BLaER1 treated with 17β-estradiol and CSF1 and Interleukin-3, amounts not matched to agents 10 nM and 100 nM (cell line): ENCODE results near the gene ZNF778.
A peak's percentile ranks its signal among the peaks of the same experiment; 100 is the strongest.

Source experiments
- H3K27ac ChIP-seq, 11 experiments: shearing (Covaris generic); formaldehyde crosslinking; 2 replicates each; pipeline ENCODE4 v1.8.1; 2022
- H3K27me3 ChIP-seq, 11 experiments: shearing (Covaris generic); formaldehyde crosslinking; 2 replicates each; pipeline ENCODE4 v1.8.1; 2022
- H3K36me3 ChIP-seq, 11 experiments: shearing (Covaris generic); formaldehyde crosslinking; 2 replicates each; pipeline ENCODE4 v1.8.1; 2022
- H3K4me1 ChIP-seq, 10 experiments: shearing (Covaris generic); formaldehyde crosslinking; 2 replicates each; pipeline ENCODE4 v1.8.1; 2022
- H3K4me2 ChIP-seq, 11 experiments: shearing (Covaris generic); formaldehyde crosslinking; 2 replicates each; pipeline ENCODE4 v1.8.1; 2022
- H3K4me3 ChIP-seq, 10 experiments: shearing (Covaris generic); formaldehyde crosslinking; 2 replicates each; pipeline ENCODE4 v1.8.1; 2022
- H3K9ac ChIP-seq, 11 experiments: shearing (Covaris generic); formaldehyde crosslinking; 2 replicates each; pipeline ENCODE4 v1.8.1; 2022
- H3K9me3 ChIP-seq, 11 experiments: shearing (Covaris generic); formaldehyde crosslinking; replicated peaks in 1 of 11; 2 replicates each; pipeline ENCODE4 v1.8.1; 2022
- H4K20me1 ChIP-seq, 11 experiments: shearing (Covaris generic); formaldehyde crosslinking; 2 replicates each; pipeline ENCODE4 v1.8.1; 2022
- Cebpa-rat ChIP-seq, 11 experiments: shearing (Covaris generic); IDR thresholded peaks; 2 replicates each; pipeline ENCODE4 v1.8.1; 2022

ZNF778 gene

DNA sequence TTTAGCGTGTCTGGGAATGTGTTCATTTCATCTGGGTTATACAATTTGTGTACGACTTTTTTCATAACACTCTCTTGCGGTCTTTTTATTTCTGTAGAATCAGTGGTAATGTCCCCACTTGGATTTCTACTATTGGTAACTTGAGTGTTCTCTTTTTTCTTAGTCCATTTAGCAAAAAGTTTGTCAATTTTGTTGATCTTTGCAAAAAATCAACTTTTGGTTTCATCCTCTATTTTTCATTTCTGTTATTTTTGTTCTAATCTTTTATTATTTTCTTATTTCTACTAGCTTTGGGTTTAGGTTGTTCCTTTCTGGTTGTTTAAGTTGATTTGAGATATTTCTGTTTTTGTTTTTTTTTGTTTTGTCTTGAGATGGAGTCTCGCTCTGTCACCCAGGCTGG lies 9.5 kb upstream of the ZNF778 start:
- peaks cover 0 to 5% (median 3%) of the 10 kb centered on the region in 11 experiments; a peak in 11 of 22 replicates for H3K9me3 ChIP-seq
- no peak overlapping the region for H3K4me2 ChIP-seq
- no peaks in the 10 kb centered on the region; a peak in 1 of 22 replicates for H4K20me1 ChIP-seq
- peaks cover 0 to 17% (median 12%) of the 10 kb centered on the region in 10 experiments; a peak in 13 of 20 replicates for H3K4me1 ChIP-seq
- H3K4me3 ChIP-seq, result no peak overlapping the region
- H3K36me3 ChIP-seq, result no peaks in the 10 kb centered on the region
- no peak overlapping the region for H3K9ac ChIP-seq
- TF ChIP-seq Cebpa-rat (IDR thresholded peaks at IDR 0.05), result no peak
- no peak overlapping the region for H3K27ac ChIP-seq
- H3K27me3 ChIP-seq, result peaks cover 2 to 12% (median 7%) of the 10 kb centered on the region in 11 experiments; a peak in 19 of 22 replicates

DNA sequence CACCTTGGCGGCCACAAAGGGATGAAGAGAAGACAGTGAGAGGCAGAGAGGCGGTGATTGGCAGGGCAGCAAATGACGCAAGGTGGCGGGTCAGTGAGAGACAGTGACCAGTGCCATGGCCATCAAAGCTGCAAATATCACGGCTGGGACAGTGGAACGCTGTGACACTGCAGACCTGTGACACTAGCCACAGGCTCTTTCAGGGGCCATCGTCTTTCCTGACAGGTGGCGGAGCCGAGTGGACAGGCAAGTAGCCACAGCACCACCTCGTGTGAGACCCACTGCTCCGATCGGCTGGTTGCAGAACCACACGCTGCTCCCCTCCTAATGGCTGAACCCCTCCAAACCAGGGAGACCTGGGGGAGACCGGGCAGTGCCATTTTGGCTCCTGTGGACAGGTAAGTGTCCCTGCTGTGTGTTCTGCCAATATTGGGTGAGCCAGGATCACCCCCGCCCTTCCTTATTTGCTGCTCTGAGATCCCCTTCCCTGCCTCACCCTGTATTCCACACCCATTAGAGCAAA lies 7.9 kb upstream of the ZNF778 start:
- Histone ChIP-seq H3K36me3 (no peaks in the 10 kb centered on the region), H3K4me3 (no peak overlapping the region), H3K27ac (no peak overlapping the region), H3K4me2 (no peak overlapping the region), H4K20me1 (no peaks in the 10 kb centered on the region; a peak in 1 of 22 replicates), H3K9ac (no peak overlapping the region), H3K9me3 (no peaks in the 10 kb centered on the region), H3K27me3 (no peaks in the 10 kb centered on the region; a peak in 1 of 22 replicates), H3K4me1 (peaks cover 0 to 17% (median 12%) of the 10 kb centered on the region in 10 experiments; a peak in 13 of 20 replicates)
- no peak for TF ChIP-seq Cebpa-rat (IDR thresholded peaks at IDR 0.05)

DNA sequence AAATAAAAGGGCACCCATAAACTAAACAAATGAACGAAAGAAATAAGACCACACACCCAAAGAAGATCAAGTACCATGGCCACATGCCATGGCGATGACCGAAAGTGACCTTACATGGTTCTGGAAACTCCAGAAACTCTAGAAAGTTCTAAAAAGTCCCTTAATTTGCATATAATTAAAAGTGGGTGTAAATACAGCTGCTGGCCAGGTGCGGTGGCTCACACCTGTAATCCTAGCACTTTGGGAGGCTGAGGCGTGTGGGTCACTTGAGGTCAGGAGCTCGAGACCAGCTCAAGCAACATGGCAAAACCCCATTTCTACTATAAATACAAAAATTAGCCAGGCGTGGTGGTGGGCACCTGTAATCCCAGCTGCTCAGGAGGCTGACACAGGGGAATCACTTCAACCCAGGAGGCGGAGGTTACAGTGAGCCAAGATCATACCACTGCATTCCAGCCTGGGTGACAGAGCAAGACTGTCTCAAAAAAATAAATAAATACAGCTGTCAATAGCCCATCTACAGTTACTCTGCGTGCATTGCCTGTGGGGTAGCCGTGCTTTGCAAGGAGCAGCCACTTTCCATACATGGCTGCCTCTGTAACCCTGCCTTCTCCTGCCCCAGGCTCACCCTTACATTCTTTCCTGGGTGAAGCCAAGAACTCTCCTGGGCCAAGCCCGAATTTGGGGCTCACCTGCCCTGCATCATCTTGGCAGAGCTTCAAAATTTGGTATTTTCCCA lies 7.2 kb upstream of the ZNF778 start:
- Histone ChIP-seq H3K4me1 (peaks cover 0 to 19% (median 12%) of the 10 kb centered on the region in 10 experiments; a peak in 13 of 20 replicates), H3K4me3 (no peak overlapping the region), H3K36me3 (no peaks in the 10 kb centered on the region), H3K9ac (peak overlapping the region in 1 of 11 experiments; percentile 3; a peak in 2 of 22 replicates), H3K27me3 (no peaks in the 10 kb centered on the region), H3K9me3 (no peaks in the 10 kb centered on the region), H3K4me2 (peak overlapping the region in 8 of 11 experiments; percentile 7 to 58 (median 33); a peak in 13 of 22 replicates), H4K20me1 (no peaks in the 10 kb centered on the region; a peak in 1 of 22 replicates), H3K27ac (no peak overlapping the region)
- TF ChIP-seq Cebpa-rat (IDR thresholded peaks at IDR 0.05), result no peak

DNA sequence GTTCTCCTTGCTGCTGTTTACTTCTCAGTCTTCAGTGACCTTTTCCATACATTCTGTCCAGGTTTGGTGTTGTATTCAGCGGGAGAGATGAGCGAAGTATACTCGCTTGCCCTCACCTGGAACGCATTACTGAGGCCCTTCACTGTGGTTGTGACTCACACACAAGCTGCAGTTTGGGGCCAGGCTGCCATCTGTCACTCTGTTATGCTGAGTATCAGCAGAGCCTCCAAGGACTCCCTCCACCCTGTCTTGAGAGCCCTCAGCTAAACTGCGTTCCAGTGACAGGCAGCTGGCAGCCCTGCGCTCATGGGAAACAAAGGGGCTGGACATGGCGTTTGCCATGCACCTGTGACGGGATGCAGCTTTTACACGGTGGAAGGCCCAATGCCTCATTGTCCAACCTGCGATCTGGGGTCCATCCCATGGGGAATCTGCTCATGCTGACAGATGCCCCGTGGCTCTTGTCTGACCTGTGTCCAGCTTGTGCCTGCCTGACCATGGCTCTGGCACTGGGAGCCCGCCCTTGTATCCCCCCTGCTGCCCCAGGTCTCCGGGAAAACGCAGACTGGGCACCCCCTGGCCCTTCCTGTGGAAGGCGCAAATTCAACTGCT lies 6.5 kb upstream of the ZNF778 start:
- Histone ChIP-seq H3K4me2 (peak overlapping the region in 8 of 11 experiments; percentile 7 to 58 (median 33); a peak in 12 of 22 replicates), H3K36me3 (no peaks in the 10 kb centered on the region), H4K20me1 (peaks cover 0 to 1% (median 0%) of the 10 kb centered on the region in 11 experiments; a peak in 1 of 22 replicates), H3K9me3 (no peaks in the 10 kb centered on the region), H3K27me3 (no peaks in the 10 kb centered on the region), H3K9ac (peak overlapping the region in 1 of 11 experiments; percentile 3; a peak in 2 of 22 replicates), H3K4me1 (peaks cover 3 to 26% (median 14%) of the 10 kb centered on the region in 10 experiments; a peak in 17 of 20 replicates), H3K27ac (no peak overlapping the region), H3K4me3 (no peak overlapping the region)
- no peak for TF ChIP-seq Cebpa-rat (IDR thresholded peaks at IDR 0.05)

DNA sequence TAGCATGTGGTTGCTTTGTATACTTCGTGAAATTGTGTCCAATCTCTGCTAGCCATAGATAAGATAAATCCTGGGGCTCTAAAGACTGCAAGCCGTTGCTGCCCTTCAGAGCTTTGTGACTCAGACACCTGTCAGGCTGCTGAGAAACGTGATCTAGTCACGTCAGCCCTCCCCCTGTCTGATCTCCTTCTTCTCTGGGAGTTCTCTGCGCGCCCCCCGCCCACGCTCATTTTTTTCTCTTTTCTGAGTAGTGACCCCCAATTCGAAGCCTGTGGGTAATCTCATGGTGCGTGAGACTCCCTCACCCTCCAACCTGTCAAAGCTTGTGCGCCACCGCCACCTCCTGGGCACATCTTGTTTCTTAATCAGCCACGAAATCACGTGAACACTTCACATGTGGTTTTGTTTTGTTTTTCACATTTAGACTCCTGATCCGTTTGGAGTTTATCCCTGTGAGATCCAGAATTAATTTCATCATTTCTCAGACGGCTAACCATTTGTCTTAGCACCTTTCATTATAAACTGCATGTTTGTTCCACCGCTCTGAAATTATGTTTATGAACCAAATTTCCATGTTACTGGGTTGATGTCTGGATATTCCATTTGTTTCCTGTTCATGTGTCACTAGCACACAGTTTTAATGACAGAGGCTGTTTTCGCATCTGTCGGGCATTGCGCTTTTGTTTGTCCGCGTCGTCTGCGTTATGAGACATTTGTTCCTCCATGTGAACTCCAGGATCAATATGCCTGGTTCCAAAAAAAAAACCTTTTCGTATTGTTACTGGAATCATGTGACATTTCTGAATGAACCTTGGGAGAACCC lies 977 bp upstream of the ZNF778 start:
- no peak for TF ChIP-seq Cebpa-rat (IDR thresholded peaks at IDR 0.05)
- peaks cover 0 to 37% (median 7%) of the 10 kb centered on the region in 11 experiments; a peak in 9 of 22 replicates for H4K20me1 ChIP-seq
- H3K9ac ChIP-seq, result peak overlapping the region; percentile 87 to 95 (median 92)
- peak overlapping the region; percentile 85 to 94 (median 89); a peak in 21 of 22 replicates for H3K27ac ChIP-seq
- H3K9me3 ChIP-seq, result no peaks in the 10 kb centered on the region
- H3K4me3 ChIP-seq, result peak overlapping the region; percentile 77 to 98 (median 84)
- H3K27me3 ChIP-seq, result no peaks in the 10 kb centered on the region
- peaks cover 12 to 32% (median 25%) of the 10 kb centered on the region in 10 experiments for H3K4me1 ChIP-seq
- peaks cover 10 to 24% (median 20%) of the 10 kb centered on the region in 11 experiments for H3K36me3 ChIP-seq
- H3K4me2 ChIP-seq, result peak overlapping the region; percentile 85 to 97 (median 93)

DNA sequence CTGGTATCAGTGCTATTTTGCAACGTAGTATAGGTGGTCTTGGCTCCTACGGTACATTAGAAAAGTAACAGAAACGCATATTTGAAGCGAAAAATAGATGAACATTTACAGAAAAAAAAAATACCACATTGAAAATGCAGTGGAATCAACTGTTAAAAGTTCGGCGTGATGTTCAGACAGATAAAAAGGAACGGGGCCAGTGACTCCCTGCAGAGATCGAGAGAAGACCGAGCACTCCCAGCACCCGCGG lies 440 bp upstream of the ZNF778 start:
- H3K4me1 ChIP-seq, result peaks cover 12 to 32% (median 25%) of the 10 kb centered on the region in 10 experiments
- H3K4me2 ChIP-seq, result peak overlapping the region; percentile 85 to 97 (median 93)
- peaks cover 0 to 37% (median 7%) of the 10 kb centered on the region in 11 experiments; a peak in 9 of 22 replicates for H4K20me1 ChIP-seq
- H3K27ac ChIP-seq, result peak overlapping the region; percentile 85 to 94 (median 89)
- peak overlapping the region; percentile 77 to 98 (median 84) for H3K4me3 ChIP-seq
- no peak for TF ChIP-seq Cebpa-rat (IDR thresholded peaks at IDR 0.05)
- H3K36me3 ChIP-seq, result peaks cover 16 to 30% (median 25%) of the 10 kb centered on the region in 11 experiments
- peak overlapping the region; percentile 87 to 95 (median 92) for H3K9ac ChIP-seq
- H3K9me3 ChIP-seq, result no peaks in the 10 kb centered on the region
- no peaks in the 10 kb centered on the region for H3K27me3 ChIP-seq

DNA sequence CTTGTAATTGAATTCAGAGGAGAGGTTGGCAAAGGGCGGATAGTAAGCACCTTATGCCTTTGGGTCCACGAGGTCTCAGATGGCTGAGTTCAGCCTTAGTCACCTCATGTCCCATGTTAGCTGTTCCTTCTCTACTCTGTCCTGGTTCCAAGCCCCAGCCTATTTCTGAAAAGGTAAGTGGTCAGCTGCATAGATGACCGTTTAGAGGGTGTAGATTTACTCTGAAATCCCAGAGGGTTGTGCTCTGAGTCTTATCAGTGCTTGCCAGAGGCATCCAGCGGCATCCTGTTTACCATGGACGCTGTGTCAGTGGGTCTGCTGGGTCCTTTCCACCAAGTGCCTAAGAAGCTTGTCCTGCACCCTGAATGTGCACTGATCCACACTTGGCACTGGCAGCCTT lies 1.9 kb downstream of the ZNF778 start:
- no peak overlapping the region for H3K4me3 ChIP-seq
- peak overlapping the region in 3 of 11 experiments; percentile 3 to 92 (median 81); a peak in 4 of 22 replicates for H3K4me2 ChIP-seq
- H3K9ac ChIP-seq, result peak overlapping the region in 7 of 11 experiments; percentile 10 to 52 (median 34); a peak in 9 of 22 replicates
- peaks cover 12 to 32% (median 25%) of the 10 kb centered on the region in 10 experiments for H3K4me1 ChIP-seq
- peaks cover 39 to 53% (median 48%) of the 10 kb centered on the region in 11 experiments for H3K36me3 ChIP-seq
- TF ChIP-seq Cebpa-rat (IDR thresholded peaks at IDR 0.05), result no peak
- H3K27me3 ChIP-seq, result no peaks in the 10 kb centered on the region
- no peaks in the 10 kb centered on the region for H3K9me3 ChIP-seq
- H4K20me1 ChIP-seq, result peaks cover 0 to 37% (median 7%) of the 10 kb centered on the region in 11 experiments; a peak in 9 of 22 replicates
- no peak overlapping the region for H3K27ac ChIP-seq

DNA sequence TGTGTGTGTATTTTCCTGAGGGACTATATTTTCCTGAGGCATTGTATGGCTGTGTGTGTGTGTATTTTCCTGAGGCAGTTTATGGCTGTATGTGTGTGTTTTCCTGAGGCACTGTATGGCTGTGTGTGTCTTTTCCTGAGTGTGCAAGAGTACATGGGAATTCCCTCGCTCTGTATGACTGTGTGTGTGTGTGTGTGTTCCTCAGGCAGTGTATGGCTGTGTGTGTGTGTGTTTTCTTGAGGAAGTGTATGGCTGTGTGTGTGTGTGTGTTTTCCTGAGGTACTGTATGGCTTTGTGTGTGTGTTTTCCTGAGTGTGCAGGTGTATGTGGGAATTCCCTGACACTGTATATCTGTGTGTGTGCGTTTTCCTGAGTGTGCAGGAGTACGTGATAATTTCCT lies 4.1 kb downstream of the ZNF778 start:
- TF ChIP-seq Cebpa-rat (IDR thresholded peaks at IDR 0.05), result no peak
- H3K36me3 ChIP-seq, result peaks cover 61 to 75% (median 70%) of the 10 kb centered on the region in 11 experiments
- H3K27ac ChIP-seq, result no peak overlapping the region
- H3K4me1 ChIP-seq, result peaks cover 9 to 21% (median 12%) of the 10 kb centered on the region in 10 experiments
- no peak overlapping the region for H3K4me2 ChIP-seq
- H3K9ac ChIP-seq, result 0 out of 22 replicates have a peak overlapping the region, but pooled peaks of 1 of the 11 experiments have one; percentile 0
- H3K9me3 ChIP-seq, result peaks cover 6 to 17% (median 11%) of the 10 kb centered on the region in 11 experiments
- peaks cover 0 to 37% (median 7%) of the 10 kb centered on the region in 11 experiments; a peak in 9 of 22 replicates for H4K20me1 ChIP-seq
- H3K4me3 ChIP-seq, result no peak overlapping the region
- no peaks in the 10 kb centered on the region for H3K27me3 ChIP-seq
